H1 (cell line): ENCODE results near the gene CTPS1. TPM values are rescaled to one million over a fixed set of nuclear protein-coding genes. Genes with fewer than 3 reads are reported as not detected.

ENCODE experiments used
- CTCF ChIA-PET: fragments of 300-600 bp; sonication (Branson Sonifier 250); formaldehyde crosslinking; loops from one replicate; lab custom pipeline; 2021; ENCODE audit not compliant: partially characterized antibody; lab: Charles Lee
- POLR2A ChIA-PET: fragments of 300-600 bp; sonication (Branson Sonifier 250); formaldehyde crosslinking; loops from one replicate; lab custom pipeline; 2021; ENCODE audit warnings: inconsistent platforms; ENCODE audit not compliant: partially characterized antibody; lab: Charles Lee
- DNase-seq, 2 experiments: peaks; one replicate each; pipeline versions ENCODE4 v3.0.0 to v3.0.0-alpha.2; 2010 to 2022; ENCODE audit warnings: low spot score in 2 of 2, low read depth in 1 of 2, mixed read lengths in 1 of 2
- FAIRE-seq: peaks from 2 replicates; lab custom pipeline; 2011; peaks lifted over from hg19 to GRCh38; lab: Jason Lieb, UNC
- H2AFZ ChIP-seq: 2 replicates; pipeline ENCODE4 v1.8.1; 2012; ENCODE audit warnings: low read length, inconsistent platforms
- H2AK5ac ChIP-seq: 2 replicates; pipeline ENCODE4 v1.6.1; 2013; ENCODE audit warnings: low read depth, low read length
- H2BK120ac ChIP-seq: replicated peaks from 2 replicates; pipeline ENCODE3; 2013; ENCODE audit warnings: low read depth, low read length, inconsistent platforms
- H2BK12ac ChIP-seq: 2 replicates; pipeline ENCODE4 v1.6.1; 2013; ENCODE audit warnings: low read depth, low read length
- H2BK15ac ChIP-seq: 2 replicates; pipeline ENCODE4 v1.6.1; 2013; ENCODE audit warnings: low read length
- H2BK20ac ChIP-seq: 2 replicates; pipeline ENCODE4 v1.6.1; 2013; ENCODE audit warnings: low read length
- H2BK5ac ChIP-seq: 2 replicates; pipeline ENCODE4 v1.6.1; 2013; ENCODE audit warnings: low read depth, low read length
- H3K14ac ChIP-seq: 2 replicates; pipeline ENCODE4 v1.6.1; 2013; ENCODE audit warnings: inconsistent platforms; ENCODE audit not compliant: insufficient read length
- H3K18ac ChIP-seq: 2 replicates; pipeline ENCODE4 v1.6.1; 2013; ENCODE audit warnings: low read length; ENCODE audit errors: extremely low read depth
- H3K23ac ChIP-seq: 2 replicates; pipeline ENCODE4 v1.6.1; 2013; ENCODE audit warnings: inconsistent platforms; ENCODE audit not compliant: insufficient read length
- H3K23me2 ChIP-seq: 2 replicates; pipeline ENCODE4 v1.6.1; 2013; ENCODE audit warnings: low read depth, low read length
- H3K27ac ChIP-seq: 2 replicates; pipeline ENCODE4 v1.6.1; 2011; ENCODE audit warnings: low read depth, low read length, inconsistent platforms
- H3K27me3 ChIP-seq, 4 experiments: replicated peaks in 1 of 4; 1 replicate in 1 of 4; 2 replicates in 3 of 4; pipeline versions ENCODE4 v1.6.1 to v1.8.1; 2011 to 2013; ENCODE audit warnings: low read length in 3 of 4, mild to moderate bottlenecking in 3 of 4, inconsistent platforms in 2 of 4, mixed read lengths in 2 of 4, moderate library complexity in 1 of 4; ENCODE audit not compliant: control insufficient read depth in 3 of 4, insufficient read depth in 3 of 4; ENCODE audit errors: extremely low read depth in 1 of 4
- H3K36me3 ChIP-seq, 4 experiments: 2 replicates each; pipeline versions ENCODE4 v1.6.1 to v1.8.1; 2011 to 2013; ENCODE audit warnings: mild to moderate bottlenecking in 4 of 4, low read length in 3 of 4, moderate library complexity in 2 of 4, control low read depth in 1 of 4, inconsistent platforms in 1 of 4; ENCODE audit not compliant: insufficient read depth in 4 of 4, control insufficient read depth in 2 of 4
- H3K4ac ChIP-seq: replicated peaks from 2 replicates; pipeline ENCODE3; 2013; ENCODE audit warnings: low read length, low read depth, mixed read lengths, inconsistent platforms; ENCODE audit not compliant: insufficient read length
- H3K4me1 ChIP-seq, 4 experiments: replicated peaks in 1 of 4; 1 replicate in 1 of 4; 2 replicates in 3 of 4; pipeline versions ENCODE4 v1.6.1 to v1.8.1; 2011 to 2013; ENCODE audit warnings: low read length in 3 of 4, inconsistent platforms in 2 of 4, mixed read lengths in 1 of 4; ENCODE audit not compliant: insufficient read depth in 4 of 4, control insufficient read depth in 3 of 4
- H3K4me2 ChIP-seq, 2 experiments: 2 replicates each; pipeline versions ENCODE4 v1.6.1 to v1.8.1; 2011 to 2013; ENCODE audit warnings: low read depth in 2 of 2, low read length in 2 of 2, control low read depth in 1 of 2, inconsistent platforms in 1 of 2, mild to moderate bottlenecking in 1 of 2; ENCODE audit not compliant: insufficient read depth in 1 of 2
- H3K4me3 ChIP-seq, 4 experiments: fragments of 200-600, 300-600 bp in 1 of 4; sonication (generic), shearing (Covaris generic), sonication (Bioruptor Twin) in 1 of 4; 2 replicates each; pipeline versions ENCODE4 v1.5.1 to v1.8.1; 2011 to 2016; ENCODE audit warnings: low read length in 4 of 4, low read depth in 3 of 4, control low read depth in 2 of 4, inconsistent platforms in 2 of 4, mild to moderate bottlenecking in 2 of 4, mixed read lengths in 1 of 4, moderate library complexity in 1 of 4; ENCODE audit not compliant: insufficient read depth in 2 of 4; ENCODE audit errors: extremely low read depth in 1 of 4
- H3K56ac ChIP-seq: replicated peaks from 2 replicates; pipeline ENCODE3; 2013; ENCODE audit warnings: low read depth, mild to moderate bottlenecking, mixed read lengths, low read length, inconsistent platforms; ENCODE audit not compliant: insufficient read length
- H3K79me1 ChIP-seq: 2 replicates; pipeline ENCODE4 v1.6.1; 2013; ENCODE audit warnings: low read depth, low read length, control low read depth
- H3K79me2 ChIP-seq, 2 experiments: 2 replicates each; pipeline versions ENCODE4 v1.6.1 to v1.8.1; 2012 to 2013; ENCODE audit warnings: low read length in 2 of 2, mild to moderate bottlenecking in 2 of 2, inconsistent platforms in 1 of 2; ENCODE audit not compliant: insufficient read depth in 2 of 2, control insufficient read depth in 1 of 2
- H3K9ac ChIP-seq, 4 experiments: replicated peaks in 1 of 4; 1 replicate in 1 of 4; 2 replicates in 3 of 4; pipeline versions ENCODE4 v1.6.1 to v1.8.1; 2011 to 2013; ENCODE audit warnings: low read depth in 3 of 4, low read length in 3 of 4, control low read depth in 2 of 4, mild to moderate bottlenecking in 2 of 4, moderate library complexity in 2 of 4, inconsistent platforms in 1 of 4; ENCODE audit errors: extremely low read depth in 1 of 4
- H3K9me3 ChIP-seq, 2 experiments: 2 replicates each; pipeline versions ENCODE4 v1.6.1 to v1.8.1; 2012 to 2013; ENCODE audit warnings: mild to moderate bottlenecking in 2 of 2, moderate library complexity in 2 of 2, control low read depth in 1 of 2, inconsistent platforms in 1 of 2, low read depth in 1 of 2, low read length in 1 of 2, mixed read lengths in 1 of 2; ENCODE audit not compliant: insufficient read depth in 2 of 2
- H4K20me1 ChIP-seq, 2 experiments: replicated peaks in 1 of 2; 2 replicates each; pipeline versions ENCODE3 to v1.8.1; 2011 to 2013; ENCODE audit warnings: inconsistent platforms in 2 of 2, low read length in 2 of 2, mild to moderate bottlenecking in 1 of 2; ENCODE audit not compliant: insufficient read depth in 2 of 2, control insufficient read depth in 1 of 2
- H4K5ac ChIP-seq: 2 replicates; pipeline ENCODE4 v1.6.1; 2013; ENCODE audit warnings: low read length, low read depth, mixed read lengths, inconsistent platforms; ENCODE audit not compliant: insufficient read length
- H4K8ac ChIP-seq: 2 replicates; pipeline ENCODE4 v1.8.0; 2013; ENCODE audit warnings: mild to moderate bottlenecking, moderate library complexity, low read length, inconsistent platforms; ENCODE audit not compliant: insufficient read depth; ENCODE audit errors: extremely low read depth
- H4K91ac ChIP-seq: replicated peaks from 2 replicates; pipeline ENCODE3; 2013; ENCODE audit warnings: low read length, mixed read lengths, inconsistent platforms; ENCODE audit not compliant: insufficient read length
- CBX8 ChIP-seq: fragments of 300-800, 300-1000 bp; sonication (generic); IDR thresholded peaks from 2 replicates; pipeline ENCODE4 v1.7.1; 2016; ENCODE audit warnings: low read depth, low read length, borderline replicate concordance
- EZH2 ChIP-seq: fragments of 200-600 bp; sonication (generic); IDR thresholded peaks from 2 replicates; pipeline ENCODE4 v1.7.1; 2012; ENCODE audit warnings: low read depth, mild to moderate bottlenecking, moderate library complexity, low read length, inconsistent platforms; ENCODE audit not compliant: severe bottlenecking
- GABPA ChIP-seq: IDR thresholded peaks from 2 replicates; pipeline ENCODE4 v1.6.1; 2011; ENCODE audit warnings: mild to moderate bottlenecking, low read length, moderate library complexity, borderline replicate concordance; ENCODE audit not compliant: insufficient read depth
- PHF8 ChIP-seq: fragments of 200-600 bp; sonication (generic); conservative IDR thresholded peaks from 2 replicates; pipeline ENCODE4 v1.7.1; 2012; ENCODE audit warnings: low read depth, mild to moderate bottlenecking, inconsistent platforms, low read length, moderate library complexity
- POLR2A ChIP-seq, 2 experiments: IDR thresholded peaks; 1 replicate in 1 of 2; 2 replicates in 1 of 2; pipeline ENCODE4 v1.6.1; 2011; ENCODE audit warnings: low read depth in 2 of 2, low read length in 2 of 2, mild to moderate bottlenecking in 2 of 2; ENCODE audit errors: control extremely low read depth in 1 of 2
- RAD21 ChIP-seq, 2 experiments: IDR thresholded peaks in 1 of 2; conservative IDR thresholded peaks in 1 of 2; 2 replicates each; pipeline ENCODE4 v1.6.1; 2011; ENCODE audit warnings: low read depth in 2 of 2, low read length in 2 of 2, improper control_type of control experiment in 1 of 2, inconsistent platforms in 1 of 2, mild to moderate bottlenecking in 1 of 2, moderate library complexity in 1 of 2
- SIN3A ChIP-seq, 2 experiments: IDR thresholded peaks in 1 of 2; conservative IDR thresholded peaks in 1 of 2; 2 replicates each; pipeline ENCODE4 v1.6.1; 2011 to 2012; ENCODE audit warnings: low read length in 2 of 2, improper control_type of control experiment in 1 of 2, low read depth in 1 of 2, mild to moderate bottlenecking in 1 of 2
- SIRT6 ChIP-seq: IDR thresholded peaks from one replicate; pipeline ENCODE4 v1.7.1; 2012; ENCODE audit warnings: low read length, inconsistent platforms
- TAF7 ChIP-seq: optimal IDR thresholded peaks from 2 replicates; pipeline ENCODE3; 2011; ENCODE audit warnings: low read depth, mild to moderate bottlenecking, inconsistent platforms, low read length, moderate library complexity, borderline replicate concordance
- TCF12 ChIP-seq: IDR thresholded peaks from 2 replicates; pipeline ENCODE4 v1.6.1; 2011; ENCODE audit warnings: low read depth, mild to moderate bottlenecking, low read length
- TEAD4 ChIP-seq: IDR thresholded peaks from 2 replicates; pipeline ENCODE4 v1.6.1; 2012; ENCODE audit warnings: low read depth, low read length, inconsistent platforms, mixed read lengths
- WGBS, 2 experiments: shearing (Covaris generic) in 1 of 2; methylation state at CpG; one replicate each; pipeline versions ENCODE4 v1.1.6 to v1.1.7; 2013 to 2015; ENCODE audit warnings: low lambda C conversion rate in 2 of 2, mixed read lengths in 2 of 2, inconsistent platforms in 1 of 2, low coverage in 1 of 2, missing lambda C conversion rate in 1 of 2; ENCODE audit not compliant: insufficient replicate concordance in 2 of 2, insufficient coverage in 1 of 2, insufficient read length in 1 of 2; ENCODE audit errors: extremely low coverage in 1 of 2, missing lambda C conversion rate in 1 of 2; 5-methylcytosine and 5-hydroxymethylcytosine counted together
- polyA plus RNA-seq, 7 experiments: library from polyadenylated mRNA; depleted of rRNA in 3 of 7; stranded (reverse) in 5 of 7; unstranded in 2 of 7; fragments of >200 nt in 5 of 7; fragments of 200-250 nt in 2 of 7; gene quantifications; 1 replicate in 5 of 7; 2 replicates in 1 of 7; 4 replicates in 1 of 7; pipeline versions ENCODE4 v1.2.1 to v1.2.3, GENCODE V29; 2011 to 2013; ENCODE audit warnings: missing spikeins in 2 of 7, mixed read lengths in 2 of 7
- total RNA-seq: library from RNA; stranded (reverse); fragmentation: NEBNext Ultra II Directional; extraction: Animal tissue kit (Norgen Biotek cat#: 25700); gene quantifications from 2 replicates; pipeline ENCODE4 v1.2.1, GENCODE V29; 2021
- TF ChIP-seq, protein P1 (sequence below): IDR thresholded peaks from 2 replicates; pipeline ENCODE4 v1.6.1; 2011; ENCODE audit warnings: low read length, improper control_type of control experiment

The CTPS1 gene
- total and polyA plus RNA-seq, 2 of the 8 experiments (the other 6 are each of a cell fraction or from before 2014, with no cell fraction given) = 35.5 to 103 TPM

- Histone ChIP-seq H2BK12ac (no peak overlapping the region), H2BK20ac (no peak overlapping the region), H3K4me3 (no peak overlapping the region), H3K27ac (no peak overlapping the region), H3K9me3 (no peaks in the 10 kb centered on the region), H3K79me1 (no peaks in the 10 kb centered on the region), H3K23ac (no peak overlapping the region), H3K14ac (no peak overlapping the region), H4K8ac (no peak overlapping the region), H2AK5ac (no peak overlapping the region), H3K9ac (no peak overlapping the region), H3K23me2 (peaks cover 10% of the 10 kb centered on the region; the same call in 1 of the 2 replicates), H2AFZ (no peak overlapping the region), H3K4me1 (peaks cover 4 to 11% (median 4%) of the 10 kb centered on the region in 4 experiments; a peak in 5 of 7 replicates), H3K79me2 (peaks cover 17 to 61% of the 10 kb centered on the region in 2 experiments), H2BK5ac (no peak overlapping the region), H3K4ac (no peak overlapping the region), H3K4me2 (no peak overlapping the region), H4K20me1 (peaks cover 12 to 27% of the 10 kb centered on the region in 2 experiments), H3K18ac (no peak overlapping the region), H2BK120ac (no peak overlapping the region), H3K56ac (no peak overlapping the region), H3K36me3 (peaks cover 36 to 60% (median 57%) of the 10 kb centered on the region in 4 experiments), H4K5ac (no peak overlapping the region), H3K27me3 (no peaks in the 10 kb centered on the region), H2BK15ac (no peak overlapping the region), H4K91ac (no peak overlapping the region)
- FAIRE-seq (no peak), DNase-seq (no peak)
- ChIA-PET CTCF (interaction anchor here (1.0 kb wide), 1 partner anchor 11 kb away, joined by 3 read pairs; no protein-coding TSS in a partner anchor), POLR2A (interaction anchor here (1.2 to 9.6 kb wide), 2 partner anchors 12 to 19 kb away, joined by 4 to 49 read pairs; no protein-coding TSS in a partner anchor)
- 86% methylated on average over 2 of the region's 2 CpGs; no CpG with 5 or more reads in 1 of the 2 experiments for WGBS, 2 experiments
- TF ChIP-seq CBX8 = no peak
- no peak for TF ChIP-seq TCF12
- no peak for TF ChIP-seq TAF7
- TF ChIP-seq TEAD4 = no peak
- no peak for TF ChIP-seq SIN3A (conservative IDR thresholded peaks at IDR 0.05 in 1 of 2, IDR thresholded peaks at IDR 0.05 in 1 of 2; ENCODE audit: low read depth in 1 of 2, low read length in 2 of 2)
- TF ChIP-seq PHF8 = no peak
- TF ChIP-seq, protein P1, sequence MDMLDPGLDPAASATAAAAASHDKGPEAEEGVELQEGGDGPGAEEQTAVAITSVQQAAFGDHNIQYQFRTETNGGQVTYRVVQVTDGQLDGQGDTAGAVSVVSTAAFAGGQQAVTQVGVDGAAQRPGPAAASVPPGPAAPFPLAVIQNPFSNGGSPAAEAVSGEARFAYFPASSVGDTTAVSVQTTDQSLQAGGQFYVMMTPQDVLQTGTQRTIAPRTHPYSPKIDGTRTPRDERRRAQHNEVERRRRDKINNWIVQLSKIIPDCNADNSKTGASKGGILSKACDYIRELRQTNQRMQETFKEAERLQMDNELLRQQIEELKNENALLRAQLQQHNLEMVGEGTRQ = no peak
- no peak for TF ChIP-seq POLR2A (IDR thresholded peaks at IDR 0.05; ENCODE audit: control extremely low read depth in 1 of 2, low read depth in 2 of 2, low read length in 2 of 2)
- no peak for TF ChIP-seq GABPA
- TF ChIP-seq EZH2 = no peak
- no peak for TF ChIP-seq RAD21 (IDR thresholded peaks at IDR 0.05 in 1 of 2, conservative IDR thresholded peaks at IDR 0.05 in 1 of 2; ENCODE audit: low read depth in 2 of 2, low read length in 2 of 2)
- TF ChIP-seq SIRT6 = no peak
Measured at GRCh38 chr1:40984066-40984465, 4.6 kb downstream of the CTPS1 start.
